KMS-11 (cell line): ENCODE measurements around the gene C10orf105.

Experiments used
- H2AFZ ChIP-seq: fragments of 200-600 bp; sonication (generic); 2 replicates; pipeline ENCODE4 v1.6.1; 2016; ENCODE audit warnings: antibody characterized with exemption, mixed run types, low read depth
- H3K27ac ChIP-seq: fragments of 200-600 bp; sonication (generic); 2 replicates; pipeline ENCODE4 v1.6.1; 2016; ENCODE audit warnings: mild to moderate bottlenecking, mixed run types
- H3K27me3 ChIP-seq: fragments of 200-600 bp; sonication (generic); 2 replicates; pipeline ENCODE4 v1.6.1; 2017; ENCODE audit warnings: mild to moderate bottlenecking, low read depth, mixed run types, moderate library complexity; ENCODE audit not compliant: insufficient read depth
- H3K36me3 ChIP-seq: fragments of 200-600 bp; sonication (generic); 2 replicates; pipeline ENCODE4 v1.6.1; 2017; ENCODE audit warnings: mild to moderate bottlenecking, mixed run types; ENCODE audit not compliant: insufficient read depth
- H3K4me1 ChIP-seq: fragments of 200-600 bp; sonication (generic); 2 replicates; pipeline ENCODE4 v1.6.1; 2016; ENCODE audit warnings: mild to moderate bottlenecking, low read depth, mixed run types; ENCODE audit not compliant: poor library complexity, severe bottlenecking
- H3K4me2 ChIP-seq: fragments of 200-600 bp; sonication (generic); 2 replicates; pipeline ENCODE4 v1.7.0; 2016; ENCODE audit warnings: mild to moderate bottlenecking, mixed run types
- H3K4me3 ChIP-seq: fragments of 200-600 bp; sonication (generic); IDR thresholded peaks from 2 replicates; pipeline ENCODE4 v1.6.1; 2017; ENCODE audit warnings: low read depth, low read length, mixed read lengths; ENCODE audit not compliant: insufficient read depth
- H3K79me2 ChIP-seq: fragments of 200-600 bp; sonication (generic); 2 replicates; pipeline ENCODE4 v1.6.1; 2016; ENCODE audit warnings: low read depth, mixed run types; ENCODE audit not compliant: insufficient read depth
- H3K9ac ChIP-seq: fragments of 200-600 bp; sonication (generic); 2 replicates; pipeline ENCODE4 v1.6.1; 2016; ENCODE audit warnings: mild to moderate bottlenecking, mixed run types
- H4K20me1 ChIP-seq: fragments of 200-600 bp; sonication (generic); 2 replicates; pipeline ENCODE4 v1.6.1; 2016; ENCODE audit warnings: mild to moderate bottlenecking, mixed run types; ENCODE audit not compliant: insufficient read depth
- TF ChIP-seq, protein P1 (sequence below): fragments of 200-600 bp; sonication (generic); conservative IDR thresholded peaks from 2 replicates; pipeline ENCODE4 v1.6.1; 2017; ENCODE audit warnings: low read depth, mild to moderate bottlenecking, antibody characterized with exemption, low read length, moderate library complexity, mixed read lengths

C10orf105 gene

DNA sequence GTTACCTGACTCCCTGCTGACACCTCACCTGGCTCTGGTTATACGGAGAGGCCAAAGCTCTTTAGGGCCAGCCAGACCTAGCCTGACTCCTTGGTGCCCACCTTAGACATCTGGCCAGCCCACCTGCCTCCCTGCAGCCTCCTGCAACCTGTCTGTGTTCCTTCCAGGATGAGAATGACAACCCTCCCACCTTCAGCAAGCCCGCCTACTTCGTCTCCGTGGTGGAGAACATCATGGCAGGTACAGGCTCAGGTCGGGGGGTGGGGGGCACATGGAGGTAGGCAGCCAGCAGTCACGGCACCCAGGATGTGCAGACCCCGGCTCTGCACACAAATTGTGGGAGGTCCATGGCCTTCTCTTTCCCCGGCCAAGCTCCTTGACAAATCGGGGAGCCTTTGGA lies 32.1 kb downstream of the C10orf105 start:
- no peaks in the 10 kb centered on the region for H3K79me2 ChIP-seq
- H3K9ac ChIP-seq = no peak overlapping the region
- H3K4me2 ChIP-seq = no peak overlapping the region
- peaks cover 53% of the 10 kb centered on the region for H3K27me3 ChIP-seq
- no peak overlapping the region for H2AFZ ChIP-seq
- H3K36me3 ChIP-seq = no peaks in the 10 kb centered on the region
- no peaks in the 10 kb centered on the region for H4K20me1 ChIP-seq
- TF ChIP-seq, protein P1, sequence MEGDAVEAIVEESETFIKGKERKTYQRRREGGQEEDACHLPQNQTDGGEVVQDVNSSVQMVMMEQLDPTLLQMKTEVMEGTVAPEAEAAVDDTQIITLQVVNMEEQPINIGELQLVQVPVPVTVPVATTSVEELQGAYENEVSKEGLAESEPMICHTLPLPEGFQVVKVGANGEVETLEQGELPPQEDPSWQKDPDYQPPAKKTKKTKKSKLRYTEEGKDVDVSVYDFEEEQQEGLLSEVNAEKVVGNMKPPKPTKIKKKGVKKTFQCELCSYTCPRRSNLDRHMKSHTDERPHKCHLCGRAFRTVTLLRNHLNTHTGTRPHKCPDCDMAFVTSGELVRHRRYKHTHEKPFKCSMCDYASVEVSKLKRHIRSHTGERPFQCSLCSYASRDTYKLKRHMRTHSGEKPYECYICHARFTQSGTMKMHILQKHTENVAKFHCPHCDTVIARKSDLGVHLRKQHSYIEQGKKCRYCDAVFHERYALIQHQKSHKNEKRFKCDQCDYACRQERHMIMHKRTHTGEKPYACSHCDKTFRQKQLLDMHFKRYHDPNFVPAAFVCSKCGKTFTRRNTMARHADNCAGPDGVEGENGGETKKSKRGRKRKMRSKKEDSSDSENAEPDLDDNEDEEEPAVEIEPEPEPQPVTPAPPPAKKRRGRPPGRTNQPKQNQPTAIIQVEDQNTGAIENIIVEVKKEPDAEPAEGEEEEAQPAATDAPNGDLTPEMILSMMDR = no peak
- no peak overlapping the region for H3K27ac ChIP-seq
- no peak overlapping the region for H3K4me3 ChIP-seq
- no peaks in the 10 kb centered on the region for H3K4me1 ChIP-seq

- H3K4me1 ChIP-seq = no peaks in the 10 kb centered on the region
- no peak overlapping the region for H3K27ac ChIP-seq
- no peaks in the 10 kb centered on the region for H4K20me1 ChIP-seq
- TF ChIP-seq, protein P1 = no peak
- no peak overlapping the region for H2AFZ ChIP-seq
- H3K4me3 ChIP-seq = no peak overlapping the region
- H3K36me3 ChIP-seq = no peaks in the 10 kb centered on the region
- no peaks in the 10 kb centered on the region for H3K79me2 ChIP-seq
- peaks cover 57% of the 10 kb centered on the region for H3K27me3 ChIP-seq
- H3K4me2 ChIP-seq = no peak overlapping the region
- no peak overlapping the region for H3K9ac ChIP-seq
These were observed 32.5 kb downstream of the C10orf105 start for GRCh38 chr10:71687077-71687476.

DNA sequence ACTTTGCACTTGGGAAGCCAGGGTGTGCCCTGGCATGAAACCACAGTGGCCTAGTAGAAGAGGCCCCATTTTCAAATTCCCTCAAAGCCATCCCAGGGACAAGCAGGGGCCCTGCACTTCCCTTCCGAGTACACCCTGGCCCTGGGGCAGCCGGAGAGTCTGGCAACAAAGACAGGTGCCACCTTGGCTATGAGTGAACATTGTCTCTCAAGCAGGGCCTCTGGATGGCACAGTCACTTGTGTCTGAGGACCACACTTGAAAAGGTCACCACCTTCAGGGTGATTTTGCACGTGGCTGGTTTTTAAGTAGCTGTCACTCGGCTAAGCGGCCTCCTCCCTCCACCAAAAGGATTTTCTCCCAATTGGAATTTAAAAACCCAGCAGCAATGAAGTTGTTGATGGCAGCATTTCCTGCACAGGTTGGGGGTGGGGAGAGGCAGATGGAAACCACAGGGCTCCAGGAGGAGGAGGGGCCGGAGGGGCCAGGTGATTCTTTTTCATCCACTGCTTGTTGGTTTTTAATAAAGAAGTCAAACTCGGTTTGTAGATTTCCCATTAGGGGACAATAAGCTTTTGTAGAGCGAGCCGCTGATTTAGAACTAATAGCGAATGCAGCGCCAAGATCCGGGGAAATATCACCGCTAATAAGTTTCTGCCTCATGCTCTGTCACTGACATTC lies 33.9 kb downstream of the C10orf105 start:
- no peaks in the 10 kb centered on the region for H4K20me1 ChIP-seq
- TF ChIP-seq, protein P1 = no peak
- no peaks in the 10 kb centered on the region for H3K36me3 ChIP-seq
- H3K27me3 ChIP-seq = peaks cover 64% of the 10 kb centered on the region
- no peak overlapping the region for H3K9ac ChIP-seq
- no peak overlapping the region for H3K4me3 ChIP-seq
- H3K79me2 ChIP-seq = no peaks in the 10 kb centered on the region
- no peak overlapping the region for H3K27ac ChIP-seq
- H3K4me2 ChIP-seq = no peak overlapping the region
- no peak overlapping the region for H2AFZ ChIP-seq
- no peaks in the 10 kb centered on the region for H3K4me1 ChIP-seq

DNA sequence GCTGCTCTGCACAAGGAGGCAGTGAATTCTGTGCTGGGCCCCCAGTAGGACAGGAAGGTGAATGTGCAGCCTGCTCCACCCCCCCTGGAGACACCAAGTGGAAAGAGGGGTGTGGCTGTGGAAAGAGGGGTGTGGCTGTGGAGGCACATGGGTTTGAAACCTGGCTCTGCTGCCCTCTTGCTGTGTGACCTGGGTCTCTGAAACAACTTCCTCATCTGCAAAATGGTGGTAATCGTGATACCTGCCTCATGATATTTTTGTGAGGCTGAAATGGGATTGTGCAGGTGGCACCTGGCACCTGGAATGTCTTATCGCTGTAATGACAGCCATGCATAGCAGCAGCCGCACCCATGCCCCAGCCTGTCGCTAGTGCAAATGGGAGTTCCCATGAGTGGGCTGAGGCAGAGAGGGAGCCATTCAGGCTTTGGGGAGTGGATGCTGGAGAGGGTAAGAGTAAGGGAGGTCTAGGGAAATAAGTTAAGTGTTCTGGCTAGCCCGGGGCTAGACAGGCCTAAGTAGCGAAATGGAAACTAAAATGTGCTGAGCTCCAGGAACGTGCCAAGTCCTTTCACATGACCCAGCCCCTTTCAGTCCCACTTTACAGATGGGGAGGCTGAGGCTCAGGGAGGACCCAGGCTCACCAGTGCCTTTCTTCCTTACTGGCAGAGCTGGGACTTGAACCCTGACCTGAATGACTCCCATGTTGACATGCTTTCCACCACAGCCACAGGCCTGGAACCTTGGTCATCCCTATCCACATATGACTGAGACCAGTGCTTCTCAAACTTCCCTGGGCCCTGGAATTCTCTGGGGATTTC lies 35.0 kb downstream of the C10orf105 start:
- TF ChIP-seq, protein P1 = no peak
- H3K27me3 ChIP-seq = peaks cover 72% of the 10 kb centered on the region

More for the DNA sequence above, 35.0 kb downstream of the C10orf105 start:
- H3K4me3 ChIP-seq = no peak overlapping the region
- H3K9ac ChIP-seq = no peak overlapping the region
- no peak overlapping the region for H2AFZ ChIP-seq
- H3K4me1 ChIP-seq = no peaks in the 10 kb centered on the region
- no peaks in the 10 kb centered on the region for H3K36me3 ChIP-seq
- no peaks in the 10 kb centered on the region for H4K20me1 ChIP-seq
- no peak overlapping the region for H3K27ac ChIP-seq
- no peak overlapping the region for H3K4me2 ChIP-seq
- H3K79me2 ChIP-seq = no peaks in the 10 kb centered on the region
